ELF-1 (cell line): ENCODE measurements around the gene P4HTM.
A peak's percentile ranks its signal among the peaks of the same experiment; 100 is the strongest.
"Not testable (repeated sequence)": the region's sequence is repeated elsewhere in the genome, so short reads cannot be mapped to it uniquely, and the experiment has no call there.

Experiments used
- DNase-seq: peaks from one replicate; pipeline ENCODE4 v3.0.0-alpha.2; 2016; ENCODE audit warnings: low read depth, low spot score

P4HTM gene

DNA sequence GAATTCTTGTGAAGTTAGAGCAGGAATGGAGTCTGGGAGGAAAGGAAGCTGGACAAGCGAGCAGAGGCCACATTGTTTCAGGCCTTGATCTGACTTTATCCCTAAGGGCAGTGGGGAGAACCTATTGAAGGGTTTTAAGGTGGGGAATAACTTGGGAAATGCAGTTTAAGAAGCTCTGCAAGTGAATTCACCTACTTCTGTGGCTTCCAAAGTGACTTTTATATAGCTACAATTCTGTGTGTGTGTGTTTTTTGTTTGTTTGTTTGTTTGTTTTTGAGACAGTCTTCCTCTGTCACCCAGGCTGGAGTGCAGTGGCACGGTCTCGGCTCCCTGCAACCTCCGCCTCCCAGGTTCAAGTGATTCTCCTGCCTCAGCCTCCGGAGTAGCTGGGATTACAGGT is 18.6 kb downstream of the P4HTM start:
- not testable (repeated sequence) for DNase-seq

- DNase-seq, result no peak
Measured at GRCh38 chr3:49009396-49009795, 19.4 kb downstream of the P4HTM start.

DNA sequence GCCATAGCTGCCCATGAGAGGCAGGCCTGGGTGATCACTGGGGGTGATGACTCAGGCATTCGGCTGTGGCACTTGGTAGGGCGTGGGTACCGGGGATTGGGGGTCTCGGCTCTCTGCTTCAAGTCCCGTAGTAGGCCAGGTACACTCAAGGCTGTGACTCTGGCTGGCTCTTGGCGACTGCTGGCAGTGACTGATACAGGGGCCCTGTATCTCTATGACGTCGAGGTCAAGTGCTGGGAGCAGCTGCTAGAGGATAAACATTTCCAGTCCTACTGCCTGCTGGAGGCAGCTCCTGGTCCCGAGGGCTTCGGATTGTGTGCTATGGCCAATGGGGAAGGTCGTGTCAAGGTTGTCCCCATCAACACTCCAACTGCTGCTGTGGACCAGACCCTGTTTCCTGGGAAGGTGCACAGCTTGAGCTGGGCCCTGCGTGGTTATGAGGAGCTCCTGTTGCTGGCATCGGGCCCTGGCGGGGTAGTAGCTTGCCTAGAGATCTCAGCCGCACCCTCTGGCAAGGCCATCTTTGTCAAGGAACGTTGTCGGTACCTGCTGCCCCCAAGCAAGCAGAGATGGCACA is 22.5 kb downstream of the P4HTM start:
- no peak for DNase-seq

GRCh38 chr3:49013113-49013737 is 23.2 kb downstream of the P4HTM start:
- DNase-seq, result no peak

- DNase-seq, result peak; percentile 83
Measured at GRCh38 chr3:49013738-49014660, 24.0 kb downstream of the P4HTM start.

DNA sequence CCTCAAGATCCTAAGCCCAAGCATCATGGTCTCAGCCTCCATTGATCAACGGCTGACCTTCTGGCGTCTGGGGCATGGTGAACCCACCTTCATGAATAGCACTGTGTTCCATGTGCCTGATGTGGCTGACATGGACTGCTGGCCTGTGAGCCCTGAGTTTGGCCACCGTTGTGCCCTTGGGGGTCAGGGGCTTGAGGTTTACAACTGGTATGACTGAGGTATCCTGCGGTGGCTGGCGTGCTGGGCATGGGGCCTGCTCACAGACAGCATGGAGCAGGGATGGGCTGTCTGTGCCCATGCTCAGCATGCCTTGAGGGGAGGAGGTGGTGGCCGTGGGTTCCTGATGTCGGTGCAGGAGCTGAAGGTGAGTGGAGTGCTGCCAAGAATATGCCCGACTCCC is 25.0 kb downstream of the P4HTM start:
- DNase-seq, result no peak

- no peak for DNase-seq
Measured at GRCh38 chr3:49015765-49016164, 25.7 kb downstream of the P4HTM start.

DNA sequence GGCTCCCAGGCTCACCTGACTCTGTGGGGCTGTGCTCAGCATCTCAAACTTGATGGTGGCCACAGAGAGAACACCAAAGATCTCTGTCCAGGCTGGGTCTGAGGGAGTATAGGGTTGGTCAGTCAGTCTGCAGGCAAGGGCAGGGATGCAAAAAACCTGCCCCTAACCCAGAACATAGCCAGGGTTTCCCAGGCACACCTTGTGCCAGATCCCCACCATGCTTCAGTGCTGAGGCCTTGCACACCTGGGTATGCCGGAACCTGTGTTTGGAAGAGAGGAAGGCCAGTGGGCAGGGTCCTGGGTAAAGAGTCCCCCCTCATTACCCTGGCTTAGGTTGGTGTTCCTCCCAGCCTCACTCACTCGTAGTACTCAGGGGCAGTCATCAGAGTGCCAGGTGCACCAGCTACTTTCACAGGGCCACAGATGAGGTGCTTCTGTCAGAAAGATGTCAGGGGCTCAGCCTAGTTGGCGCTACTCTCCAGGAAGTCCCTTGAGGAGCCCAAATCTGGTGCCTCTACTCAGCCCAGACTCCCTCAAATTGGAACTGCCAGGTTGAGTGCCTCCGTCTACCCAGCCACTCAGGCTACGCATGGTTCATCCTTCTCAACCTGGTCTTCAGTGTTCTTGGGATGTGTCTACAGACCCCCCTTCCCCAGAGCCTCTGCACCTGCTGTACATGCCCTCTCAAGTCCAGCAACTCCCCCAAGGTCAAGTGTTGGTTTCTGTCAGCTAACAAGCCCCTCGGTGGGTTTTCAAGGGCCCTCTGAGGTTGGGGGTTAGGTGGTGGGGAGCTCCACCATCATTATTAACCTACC is 26.6 kb downstream of the P4HTM start:
- DNase-seq, result no peak

DNA sequence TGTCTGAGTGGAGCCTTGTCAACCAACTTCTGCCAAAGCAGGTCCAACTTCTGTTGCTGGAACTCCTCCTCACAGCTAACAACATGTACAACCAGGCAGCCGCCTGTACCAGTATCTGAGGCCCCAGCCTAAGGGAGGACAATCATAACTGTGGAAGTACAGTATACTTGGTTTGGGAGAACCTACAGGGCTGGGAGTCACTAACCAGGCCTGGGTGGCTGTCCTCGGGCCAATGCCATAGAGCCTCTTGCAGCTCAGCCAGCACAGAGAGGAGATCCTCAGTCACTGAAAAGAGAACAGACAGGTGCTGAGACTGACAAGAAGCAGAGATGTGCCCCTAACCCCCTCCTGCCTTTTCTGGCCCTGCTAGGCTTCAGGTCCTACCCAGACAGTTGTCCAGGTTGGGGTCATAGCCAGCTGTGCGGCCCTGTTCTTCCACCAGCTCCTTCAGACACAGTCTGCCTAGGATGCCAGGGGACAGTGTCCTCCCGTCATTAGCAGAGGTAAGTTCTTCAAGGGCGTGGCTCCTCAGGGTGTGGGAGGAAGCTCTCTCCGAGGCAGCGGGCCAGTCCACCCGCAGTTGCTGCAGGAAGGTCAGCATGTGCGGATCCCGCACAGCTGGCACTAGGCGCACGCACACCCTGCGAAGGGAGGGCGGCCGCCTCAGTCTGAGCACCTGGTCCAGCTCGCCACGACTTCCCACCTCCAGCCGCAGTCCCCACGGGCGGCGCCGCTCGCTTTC is 27.4 kb downstream of the P4HTM start:
- DNase-seq, result no peak

DNA sequence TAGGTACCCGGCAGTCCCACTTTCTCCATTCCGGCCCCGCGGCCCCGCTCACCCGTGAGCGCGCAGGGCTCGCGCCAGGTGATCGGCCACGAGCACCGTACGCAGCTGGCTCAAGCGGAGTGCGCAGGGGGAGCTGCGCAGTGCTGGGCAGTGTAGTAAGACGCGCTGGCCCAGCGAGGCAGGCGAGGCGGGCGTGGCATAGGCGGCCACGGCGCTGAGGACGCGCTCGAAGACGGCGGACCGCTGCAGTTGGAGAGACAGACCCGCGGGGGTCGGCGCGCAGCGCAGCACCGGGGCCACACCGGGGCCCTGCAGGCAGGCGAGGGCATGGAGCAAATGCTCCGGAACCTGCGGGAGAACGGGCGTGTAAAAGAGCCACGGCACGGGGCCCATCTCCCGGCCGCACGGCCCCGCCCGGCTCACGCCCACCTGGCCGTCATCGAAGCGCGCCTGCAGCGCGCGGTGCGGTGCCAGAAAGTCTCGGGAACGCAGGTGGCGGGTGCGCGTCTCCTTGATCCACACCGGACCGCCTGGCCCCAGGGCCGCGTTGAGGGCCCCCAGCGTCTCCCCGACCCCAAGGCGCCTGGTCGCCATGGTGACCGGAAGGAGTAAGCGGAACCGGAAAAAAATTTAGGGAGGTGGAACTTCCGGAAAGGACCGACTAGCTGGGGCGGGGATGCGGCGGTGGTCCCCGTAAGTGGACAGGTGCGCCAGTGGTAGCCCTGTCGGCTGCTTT is 28.1 kb downstream of the P4HTM start, which contains the start of gene DALRD3:
Gene DALRD3, minus strand, starts transcription at position 610 of the 736 bp plus-strand sequence. Its CDS starts 16 bp downstream, at position 594.
- DNase-seq, result peak; percentile 82

GRCh38 chr3:49018707-49019006 is 28.6 kb downstream of the P4HTM start:
- no peak for DNase-seq

DNA sequence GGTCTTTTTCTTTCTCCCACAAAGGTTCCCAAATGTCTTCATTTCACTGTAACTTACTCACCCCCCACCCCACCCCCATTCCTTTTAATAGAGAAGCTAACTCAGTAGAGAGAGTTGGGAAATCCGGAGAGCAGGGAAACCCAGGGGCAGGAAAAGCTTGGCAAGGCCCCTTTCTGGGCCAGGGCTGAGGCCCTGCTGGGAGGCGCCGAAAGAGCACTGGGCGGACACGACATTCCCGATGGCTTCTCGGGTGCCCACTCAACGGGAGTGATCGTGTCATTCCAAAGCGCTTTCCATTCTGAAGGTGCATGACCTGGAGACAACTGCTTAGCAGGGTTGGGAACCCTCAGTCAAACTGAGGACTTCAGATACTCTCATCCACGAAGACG is 29.9 kb downstream of the P4HTM start:
- DNase-seq, result no peak

DNA sequence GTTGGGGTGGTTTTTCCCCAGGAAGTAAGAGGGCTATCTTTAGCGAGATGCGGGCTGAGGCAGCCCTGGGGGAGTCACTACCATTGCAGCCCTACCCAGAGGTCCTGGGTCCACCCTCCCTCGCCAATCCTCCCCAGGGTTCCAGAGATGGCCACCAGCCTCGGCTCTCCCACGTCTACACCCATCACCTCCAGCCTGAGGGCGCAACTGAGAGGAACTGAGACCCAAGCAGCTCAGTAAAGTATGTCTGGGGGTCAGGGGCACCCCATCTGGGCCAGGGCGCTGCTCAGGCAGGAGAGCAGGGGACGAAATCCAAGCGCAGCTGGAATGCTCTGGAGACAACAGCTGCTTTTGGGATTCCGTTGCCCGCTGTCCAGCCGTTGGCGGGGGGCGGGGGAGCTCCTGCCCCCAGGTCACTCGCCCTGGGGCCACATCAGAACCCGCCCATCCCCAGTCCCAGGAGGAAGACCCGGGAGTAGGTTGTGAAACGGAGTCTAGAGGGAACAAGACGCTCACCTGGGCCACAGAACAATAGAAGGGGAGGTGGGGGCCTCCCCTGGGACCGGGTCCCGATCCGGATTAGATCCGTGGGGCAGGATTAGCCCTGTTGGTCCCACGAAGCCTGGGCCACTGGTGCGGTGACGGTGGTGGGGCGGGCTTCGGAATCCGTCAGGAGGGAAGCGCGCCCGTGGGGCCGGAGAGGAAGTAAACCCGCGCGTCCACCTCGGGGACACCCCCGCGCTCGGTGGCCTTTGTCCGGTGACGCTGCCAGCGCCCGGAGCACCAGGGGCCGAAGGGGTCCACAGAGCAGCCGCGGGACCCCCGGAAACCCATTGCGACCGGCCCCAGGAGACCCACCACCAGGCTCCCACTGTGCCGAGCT is 30.5 kb downstream of the P4HTM start:
- peak; percentile 76 for DNase-seq

- DNase-seq, result peak; percentile 99
Measured at GRCh38 chr3:49021213-49021812, 31.3 kb downstream of the P4HTM start.

DNA sequence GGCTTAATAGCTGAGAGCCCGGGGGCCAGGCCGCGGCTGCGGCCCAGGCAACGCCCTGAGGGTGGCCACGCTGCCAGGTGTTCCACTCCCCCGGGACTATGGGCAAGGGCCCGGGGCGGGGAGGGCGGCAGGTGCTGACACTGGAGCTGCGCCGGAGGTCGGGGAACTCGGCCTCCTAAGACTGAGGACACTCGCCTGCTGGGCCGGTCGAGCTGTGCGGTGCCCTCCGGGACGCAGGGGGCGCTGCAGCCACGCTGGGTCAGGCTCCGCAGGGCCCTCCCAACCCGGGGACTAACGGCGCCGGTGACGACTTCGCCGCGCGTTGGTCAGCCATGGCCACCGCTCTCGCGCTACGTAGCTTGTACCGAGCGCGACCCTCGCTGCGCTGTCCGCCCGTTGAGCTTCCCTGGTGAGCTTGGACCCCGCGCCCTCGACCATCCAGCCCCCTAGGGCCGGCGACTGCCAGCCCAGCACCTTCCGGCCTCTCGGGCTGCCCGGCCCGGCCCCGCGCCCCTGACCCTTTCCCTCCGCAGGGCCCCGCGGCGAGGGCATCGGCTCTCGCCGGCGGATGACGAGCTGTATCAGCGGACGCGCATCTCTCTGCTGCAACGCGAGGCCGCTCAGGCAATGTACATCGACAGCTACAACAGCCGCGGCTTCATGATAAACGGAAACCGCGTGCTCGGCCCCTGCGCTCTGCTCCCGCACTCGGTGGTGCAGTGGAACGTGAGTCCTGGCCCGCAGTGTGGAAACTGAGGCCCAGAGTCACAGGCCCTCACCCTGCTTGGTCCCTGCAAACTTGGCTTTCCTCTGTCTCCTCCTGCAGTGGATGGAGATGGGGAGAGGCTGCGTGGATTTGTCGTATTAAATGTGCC is 32.0 kb downstream of the P4HTM start, which contains the start of gene NDUFAF3:
Gene NDUFAF3, plus strand, starts transcription at position 309 of the 875 bp plus-strand sequence. Its CDS starts 24 bp downstream, at position 333.
- peak; percentile 98 for DNase-seq

DNA sequence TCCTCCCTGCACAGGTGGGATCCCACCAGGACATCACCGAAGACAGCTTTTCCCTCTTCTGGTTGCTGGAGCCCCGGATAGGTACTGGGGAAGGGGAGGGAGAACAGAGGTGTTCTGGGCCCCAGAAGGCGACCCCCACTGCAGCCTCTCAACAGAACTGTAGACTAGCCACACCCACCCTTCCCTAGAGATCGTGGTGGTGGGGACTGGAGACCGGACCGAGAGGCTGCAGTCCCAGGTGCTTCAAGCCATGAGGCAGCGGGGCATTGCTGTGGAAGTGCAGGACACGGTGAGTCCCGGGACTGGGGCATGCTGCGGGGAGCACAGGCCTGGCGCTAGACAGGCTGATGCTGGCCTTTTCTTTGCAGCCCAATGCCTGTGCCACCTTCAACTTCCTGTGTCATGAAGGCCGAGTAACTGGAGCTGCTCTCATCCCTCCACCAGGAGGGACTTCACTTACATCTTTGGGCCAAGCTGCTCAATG is 32.7 kb downstream of the P4HTM start:
- peak; percentile 53 for DNase-seq

- DNase-seq, result no peak
Measured at GRCh38 chr3:49023775-49024174, 33.7 kb downstream of the P4HTM start.

DNA sequence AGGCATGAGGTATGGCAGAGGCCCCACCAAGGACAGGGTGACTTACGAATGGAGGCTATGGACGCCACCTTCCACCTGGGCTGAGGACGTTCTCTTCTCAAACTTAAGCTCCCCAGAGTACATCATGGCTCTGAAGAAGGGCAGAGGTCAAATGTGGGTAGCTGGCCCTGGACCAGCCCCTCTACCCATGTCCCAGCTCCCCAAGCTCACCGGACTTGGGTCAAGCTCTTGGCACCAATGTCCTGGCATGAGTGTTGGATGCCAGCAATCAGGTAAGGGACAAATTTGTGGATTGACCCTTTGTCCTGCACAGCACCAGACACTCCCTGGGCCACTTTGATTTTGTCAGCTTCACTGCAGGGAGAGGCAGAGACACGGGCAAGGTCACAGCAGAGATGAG is 34.4 kb downstream of the P4HTM start:
- DNase-seq, result no peak
